GM18873 (cell line): Measurements from ENCODE around the gene TMEM207.

Experiments used
- ATAC-seq: cut with Tn5 transposase; IDR thresholded peaks from one replicate; pipeline ENCODE4 v1.9.1; 2021; ENCODE audit warnings: mild to moderate bottlenecking, moderate library complexity, moderate number of reproducible peaks; ENCODE audit not compliant: unreplicated experiment, low FRiP score

TMEM207 gene

GRCh38 chr3:190444576-190445145 lies 5.0 kb downstream of the TMEM207 start:
- ATAC-seq: no peak

GRCh38 chr3:190444006-190444405 lies 5.7 kb downstream of the TMEM207 start:
- ATAC-seq: no peak

GRCh38 chr3:190443257-190443656 lies 6.4 kb downstream of the TMEM207 start:
- no peak for ATAC-seq

- ATAC-seq: no peak
Observed at GRCh38 chr3:190442240-190442639, 7.5 kb downstream of the TMEM207 start.

- ATAC-seq: no peak
Observed at GRCh38 chr3:190436331-190436730, 13.4 kb downstream of the TMEM207 start.

GRCh38 chr3:190435618-190436017 lies 14.1 kb downstream of the TMEM207 start:
- no peak for ATAC-seq

- no peak for ATAC-seq
Observed at GRCh38 chr3:190433626-190434025, 16.1 kb downstream of the TMEM207 start.

GRCh38 chr3:190432216-190432615 lies 17.5 kb downstream of the TMEM207 start:
- ATAC-seq: no peak

GRCh38 chr3:190430906-190431305 lies 18.8 kb downstream of the TMEM207 start:
- no peak for ATAC-seq

GRCh38 chr3:190429681-190430080 lies 20.0 kb downstream of the TMEM207 start:
- ATAC-seq: no peak

GRCh38 chr3:190426806-190427507 lies 22.7 kb downstream of the TMEM207 start:
- ATAC-seq: no peak

- no peak for ATAC-seq
Observed at GRCh38 chr3:190425833-190426232, 23.9 kb downstream of the TMEM207 start.

- peak; percentile 57 for ATAC-seq
Observed at GRCh38 chr3:190424478-190425439, 24.9 kb downstream of the TMEM207 start.

GRCh38 chr3:190424108-190424477 lies 25.6 kb downstream of the TMEM207 start:
- no peak for ATAC-seq

- no peak for ATAC-seq
Observed at GRCh38 chr3:190414297-190414696, 35.4 kb downstream of the TMEM207 start.

GRCh38 chr3:190404715-190405114 lies 45.0 kb downstream of the TMEM207 start:
- ATAC-seq: no peak

GRCh38 chr3:190401963-190402362 lies 47.7 kb downstream of the TMEM207 start:
- no peak for ATAC-seq

- ATAC-seq: no peak
Observed at GRCh38 chr3:190399677-190400076, 50.0 kb downstream of the TMEM207 start.

- no peak for ATAC-seq
Observed at GRCh38 chr3:190397889-190398288, 51.8 kb downstream of the TMEM207 start.

- no peak for ATAC-seq
Observed at GRCh38 chr3:190396001-190396400, 53.7 kb downstream of the TMEM207 start.

- no peak for ATAC-seq
Observed at GRCh38 chr3:190388703-190389102, 61.0 kb downstream of the TMEM207 start.
